K562 (cell line): ENCODE data around the gene RBM18. TPM values are rescaled to one million over a fixed set of nuclear protein-coding genes. Genes with fewer than 3 reads are reported as not detected.

Source experiments
- EGR1 ChIP-seq: fragments of 450-650 bp; conservative IDR thresholded peaks from 2 replicates; pipeline ENCODE4 v1.6.1; 2017; ENCODE audit warnings: mild to moderate bottlenecking
- FOXP1 ChIP-seq: sonication (generic); formaldehyde crosslinking; IDR thresholded peaks from 2 replicates; pipeline ENCODE4 v1.8.0; 2022; ENCODE audit warnings: mild to moderate bottlenecking, missing genetic modification reagents
- MCM2 ChIP-seq: fragments of 450-650 bp; IDR thresholded peaks from 2 replicates; pipeline ENCODE4 v1.6.1; 2017; ENCODE audit warnings: low read depth, mild to moderate bottlenecking
- MTF1 ChIP-seq: fragments of 250-450 bp; sonication (Bioruptor Pico); IDR thresholded peaks from 2 replicates; pipeline ENCODE4 v1.9.0; 2021; ENCODE audit warnings: moderate library complexity, mild to moderate bottlenecking, inconsistent platforms, borderline replicate concordance
- NFE2 ChIP-seq: IDR thresholded peaks from 2 replicates; pipeline ENCODE4 v1.6.1; 2014; ENCODE audit warnings: antibody characterized with exemption, low read depth
- NRF1 ChIP-seq, 2 experiments: fragments of 450-650 bp; IDR thresholded peaks in 1 of 2; conservative IDR thresholded peaks in 1 of 2; 2 replicates each; pipeline ENCODE4 v1.6.1; 2014; ENCODE audit warnings: mild to moderate bottlenecking in 2 of 2
- SREBF2 ChIP-seq: sonication (generic); formaldehyde crosslinking; IDR thresholded peaks from 2 replicates; pipeline ENCODE4 v1.4.0; 2020; ENCODE audit warnings: mild to moderate bottlenecking, missing genetic modification reagents
- TAF1 ChIP-seq: IDR thresholded peaks from 2 replicates; pipeline ENCODE4 v1.6.1; 2011; ENCODE audit warnings: mild to moderate bottlenecking, low read length, moderate library complexity; ENCODE audit not compliant: insufficient read depth, control insufficient read depth, severe bottlenecking; ENCODE audit errors: extremely low read depth
- TCF3 ChIP-seq: sonication (generic); formaldehyde crosslinking; IDR thresholded peaks from 2 replicates; pipeline ENCODE4 v1.4.0; 2020; ENCODE audit warnings: mild to moderate bottlenecking, missing genetic modification reagents
- ZEB2 ChIP-seq: fragments of 450-650 bp; IDR thresholded peaks from 2 replicates; pipeline ENCODE4 v1.6.1; 2016
- ZFP30 ChIP-seq: fragments of 250-450 bp; sonication (Bioruptor Pico); IDR thresholded peaks from 2 replicates; pipeline ENCODE4 v1.8.0; 2022; ENCODE audit warnings: moderate library complexity, mild to moderate bottlenecking, inconsistent platforms, borderline replicate concordance
- ZNF121 ChIP-seq: sonication (generic); formaldehyde crosslinking; conservative IDR thresholded peaks from 2 replicates; pipeline ENCODE4 v1.8.0; 2022; ENCODE audit warnings: missing genetic modification reagents
- ZNF263 ChIP-seq: sonication (generic); formaldehyde crosslinking; IDR thresholded peaks from 2 replicates; pipeline ENCODE4 v1.8.0; 2022; ENCODE audit warnings: mild to moderate bottlenecking, missing genetic modification reagents, borderline replicate concordance
- polyA plus RNA-seq, 8 experiments: library from polyadenylated mRNA; depleted of rRNA in 4 of 8; stranded (reverse) in 5 of 8; unstranded in 3 of 8; fragments of >200 nt; fragmentation: Nextera tagmentation in 2 of 8; fragmentation: Illumina TruSeq in 1 of 8; extraction: Ambion mirVana in 2 of 8; extraction: Trizol in 1 of 8; gene quantifications; 2 replicates each; pipeline versions ENCODE4 v1.2.1 to v1.2.3, GENCODE V29; 2011 to 2014; ENCODE audit warnings: inconsistent platforms in 1 of 8, missing spikeins in 1 of 8
- total RNA-seq, 7 experiments: library from RNA; depleted of rRNA in 6 of 7; stranded (reverse); fragments of >200 nt in 6 of 7; fragmentation: Illumina TruSeq in 2 of 7; extraction: Trizol in 2 of 7; gene quantifications; 2 replicates each; pipeline versions ENCODE4 v1.2.1 to v1.2.3, GENCODE V29; 2011 to 2021; ENCODE audit warnings: low replicate concordance in 1 of 7
- TF ChIP-seq, protein P1 (sequence below): sonication (generic); formaldehyde crosslinking; IDR thresholded peaks from 2 replicates; pipeline ENCODE4 v1.8.1; 2023; ENCODE audit warnings: missing genetic modification reagents, mild to moderate bottlenecking, borderline replicate concordance
- TF ChIP-seq, protein P2 (sequence below): sonication (generic); formaldehyde crosslinking; IDR thresholded peaks from 2 replicates; pipeline ENCODE4 v1.9.0; 2022; ENCODE audit warnings: mild to moderate bottlenecking, missing genetic modification reagents
- TF ChIP-seq, protein P3 (sequence below): fragments of 250-450 bp; sonication (Bioruptor Pico); IDR thresholded peaks from 2 replicates; pipeline ENCODE4 v1.4.0; 2020; ENCODE audit warnings: mild to moderate bottlenecking, moderate library complexity, borderline replicate concordance
- TF ChIP-seq, protein P4 (sequence below): fragments of 250-450 bp; sonication (Bioruptor Pico); IDR thresholded peaks from 2 replicates; pipeline ENCODE4 v1.9.0; 2021; ENCODE audit warnings: mild to moderate bottlenecking, inconsistent platforms

Gene RBM18
- total and polyA plus RNA-seq, 9 of the 15 experiments (the other 6 are each of a cell fraction or from before 2014, with no cell fraction given): 7.9 to 86.3 (median 34.0) TPM

DNA sequence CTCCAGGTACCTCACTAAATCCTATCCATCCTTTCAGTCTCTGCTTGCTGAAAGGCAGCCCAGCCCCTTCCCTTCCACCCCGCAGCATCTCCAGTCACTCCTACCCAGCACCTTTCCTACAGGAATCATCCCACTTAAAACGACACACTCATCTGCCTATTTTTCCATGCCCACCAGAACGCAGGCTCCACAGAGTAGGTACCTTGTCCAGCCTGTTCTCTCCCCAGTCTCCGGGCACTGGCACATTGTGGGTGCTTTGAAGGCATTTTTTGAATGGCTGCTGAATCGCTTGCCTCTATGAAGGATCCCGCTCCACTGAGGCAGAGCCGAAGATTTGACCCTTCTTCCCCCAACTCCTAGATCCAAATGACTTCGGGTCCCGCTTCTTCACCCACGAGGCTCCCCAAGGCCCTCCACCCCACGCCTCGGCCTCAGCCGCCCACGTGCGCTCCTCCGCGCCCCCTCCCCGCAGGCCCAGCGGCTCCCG is 51.5 kb downstream of the RBM18 start (continued):
- TF ChIP-seq ZFP30 (CRISPR knock-in tag): no peak
- TF ChIP-seq ZNF263 (CRISPR knock-in tag): no peak
- TF ChIP-seq NFE2: no peak
- TF ChIP-seq, protein P1, sequence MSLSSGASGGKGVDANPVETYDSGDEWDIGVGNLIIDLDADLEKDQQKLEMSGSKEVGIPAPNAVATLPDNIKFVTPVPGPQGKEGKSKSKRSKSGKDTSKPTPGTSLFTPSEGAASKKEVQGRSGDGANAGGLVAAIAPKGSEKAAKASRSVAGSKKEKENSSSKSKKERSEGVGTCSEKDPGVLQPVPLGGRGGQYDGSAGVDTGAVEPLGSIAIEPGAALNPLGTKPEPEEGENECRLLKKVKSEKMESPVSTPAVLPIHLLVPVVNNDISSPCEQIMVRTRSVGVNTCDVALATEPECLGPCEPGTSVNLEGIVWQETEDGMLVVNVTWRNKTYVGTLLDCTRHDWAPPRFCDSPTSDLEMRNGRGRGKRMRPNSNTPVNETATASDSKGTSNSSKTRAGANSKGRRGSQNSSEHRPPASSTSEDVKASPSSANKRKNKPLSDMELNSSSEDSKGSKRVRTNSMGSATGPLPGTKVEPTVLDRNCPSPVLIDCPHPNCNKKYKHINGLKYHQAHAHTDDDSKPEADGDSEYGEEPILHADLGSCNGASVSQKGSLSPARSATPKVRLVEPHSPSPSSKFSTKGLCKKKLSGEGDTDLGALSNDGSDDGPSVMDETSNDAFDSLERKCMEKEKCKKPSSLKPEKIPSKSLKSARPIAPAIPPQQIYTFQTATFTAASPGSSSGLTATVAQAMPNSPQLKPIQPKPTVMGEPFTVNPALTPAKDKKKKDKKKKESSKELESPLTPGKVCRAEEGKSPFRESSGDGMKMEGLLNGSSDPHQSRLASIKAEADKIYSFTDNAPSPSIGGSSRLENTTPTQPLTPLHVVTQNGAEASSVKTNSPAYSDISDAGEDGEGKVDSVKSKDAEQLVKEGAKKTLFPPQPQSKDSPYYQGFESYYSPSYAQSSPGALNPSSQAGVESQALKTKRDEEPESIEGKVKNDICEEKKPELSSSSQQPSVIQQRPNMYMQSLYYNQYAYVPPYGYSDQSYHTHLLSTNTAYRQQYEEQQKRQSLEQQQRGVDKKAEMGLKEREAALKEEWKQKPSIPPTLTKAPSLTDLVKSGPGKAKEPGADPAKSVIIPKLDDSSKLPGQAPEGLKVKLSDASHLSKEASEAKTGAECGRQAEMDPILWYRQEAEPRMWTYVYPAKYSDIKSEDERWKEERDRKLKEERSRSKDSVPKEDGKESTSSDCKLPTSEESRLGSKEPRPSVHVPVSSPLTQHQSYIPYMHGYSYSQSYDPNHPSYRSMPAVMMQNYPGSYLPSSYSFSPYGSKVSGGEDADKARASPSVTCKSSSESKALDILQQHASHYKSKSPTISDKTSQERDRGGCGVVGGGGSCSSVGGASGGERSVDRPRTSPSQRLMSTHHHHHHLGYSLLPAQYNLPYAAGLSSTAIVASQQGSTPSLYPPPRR (CRISPR knock-in tag): 0 out of 2 replicates have a peak, but pooled peaks have one; percentile 23
- TF ChIP-seq, protein P2, sequence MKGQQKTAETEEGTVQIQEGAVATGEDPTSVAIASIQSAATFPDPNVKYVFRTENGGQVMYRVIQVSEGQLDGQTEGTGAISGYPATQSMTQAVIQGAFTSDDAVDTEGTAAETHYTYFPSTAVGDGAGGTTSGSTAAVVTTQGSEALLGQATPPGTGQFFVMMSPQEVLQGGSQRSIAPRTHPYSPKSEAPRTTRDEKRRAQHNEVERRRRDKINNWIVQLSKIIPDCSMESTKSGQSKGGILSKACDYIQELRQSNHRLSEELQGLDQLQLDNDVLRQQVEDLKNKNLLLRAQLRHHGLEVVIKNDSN (CRISPR knock-in tag): peak; percentile 29; the same call in 1 of the 2 replicates
- TF ChIP-seq SREBF2: no peak
- no peak for TF ChIP-seq TCF3
- TF ChIP-seq FOXP1 (CRISPR knock-in tag): peak; percentile 60
- no peak for TF ChIP-seq TAF1
- no peak for TF ChIP-seq NRF1 (conservative IDR thresholded peaks at IDR 0.05 in 1 of 2, IDR thresholded peaks at IDR 0.05 in 1 of 2)
- TF ChIP-seq, protein P3, sequence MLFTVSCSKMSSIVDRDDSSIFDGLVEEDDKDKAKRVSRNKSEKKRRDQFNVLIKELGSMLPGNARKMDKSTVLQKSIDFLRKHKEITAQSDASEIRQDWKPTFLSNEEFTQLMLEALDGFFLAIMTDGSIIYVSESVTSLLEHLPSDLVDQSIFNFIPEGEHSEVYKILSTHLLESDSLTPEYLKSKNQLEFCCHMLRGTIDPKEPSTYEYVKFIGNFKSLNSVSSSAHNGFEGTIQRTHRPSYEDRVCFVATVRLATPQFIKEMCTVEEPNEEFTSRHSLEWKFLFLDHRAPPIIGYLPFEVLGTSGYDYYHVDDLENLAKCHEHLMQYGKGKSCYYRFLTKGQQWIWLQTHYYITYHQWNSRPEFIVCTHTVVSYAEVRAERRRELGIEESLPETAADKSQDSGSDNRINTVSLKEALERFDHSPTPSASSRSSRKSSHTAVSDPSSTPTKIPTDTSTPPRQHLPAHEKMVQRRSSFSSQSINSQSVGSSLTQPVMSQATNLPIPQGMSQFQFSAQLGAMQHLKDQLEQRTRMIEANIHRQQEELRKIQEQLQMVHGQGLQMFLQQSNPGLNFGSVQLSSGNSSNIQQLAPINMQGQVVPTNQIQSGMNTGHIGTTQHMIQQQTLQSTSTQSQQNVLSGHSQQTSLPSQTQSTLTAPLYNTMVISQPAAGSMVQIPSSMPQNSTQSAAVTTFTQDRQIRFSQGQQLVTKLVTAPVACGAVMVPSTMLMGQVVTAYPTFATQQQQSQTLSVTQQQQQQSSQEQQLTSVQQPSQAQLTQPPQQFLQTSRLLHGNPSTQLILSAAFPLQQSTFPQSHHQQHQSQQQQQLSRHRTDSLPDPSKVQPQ (CRISPR knock-in tag): no peak
- TF ChIP-seq ZEB2: no peak
- TF ChIP-seq, protein P4, sequence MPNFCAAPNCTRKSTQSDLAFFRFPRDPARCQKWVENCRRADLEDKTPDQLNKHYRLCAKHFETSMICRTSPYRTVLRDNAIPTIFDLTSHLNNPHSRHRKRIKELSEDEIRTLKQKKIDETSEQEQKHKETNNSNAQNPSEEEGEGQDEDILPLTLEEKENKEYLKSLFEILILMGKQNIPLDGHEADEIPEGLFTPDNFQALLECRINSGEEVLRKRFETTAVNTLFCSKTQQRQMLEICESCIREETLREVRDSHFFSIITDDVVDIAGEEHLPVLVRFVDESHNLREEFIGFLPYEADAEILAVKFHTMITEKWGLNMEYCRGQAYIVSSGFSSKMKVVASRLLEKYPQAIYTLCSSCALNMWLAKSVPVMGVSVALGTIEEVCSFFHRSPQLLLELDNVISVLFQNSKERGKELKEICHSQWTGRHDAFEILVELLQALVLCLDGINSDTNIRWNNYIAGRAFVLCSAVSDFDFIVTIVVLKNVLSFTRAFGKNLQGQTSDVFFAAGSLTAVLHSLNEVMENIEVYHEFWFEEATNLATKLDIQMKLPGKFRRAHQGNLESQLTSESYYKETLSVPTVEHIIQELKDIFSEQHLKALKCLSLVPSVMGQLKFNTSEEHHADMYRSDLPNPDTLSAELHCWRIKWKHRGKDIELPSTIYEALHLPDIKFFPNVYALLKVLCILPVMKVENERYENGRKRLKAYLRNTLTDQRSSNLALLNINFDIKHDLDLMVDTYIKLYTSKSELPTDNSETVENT (CRISPR knock-in tag): no peak
- peak; percentile 79 for TF ChIP-seq EGR1
- TF ChIP-seq MCM2: no peak
- TF ChIP-seq MTF1: no peak
- TF ChIP-seq ZNF121 (CRISPR knock-in tag): no peak
